Spinal cord (tissue), 10 donors: ENCODE measurements around the gene CRAMP1. TPM values are rescaled to one million over a fixed set of nuclear protein-coding genes. Genes with fewer than 3 reads are reported as not detected.
"Not testable (repeated sequence)": the region's sequence is repeated elsewhere in the genome, so short reads cannot be mapped to it uniquely, and the experiment has no call there.

Experiments used
- DNase-seq, 6 donors: peaks; one replicate each; pipeline versions ENCODE4 v3.0.0 to v3.0.0-alpha.2; 2013 to 2015; ENCODE audit warnings: low spot score in 6 of 6, low read depth in 4 of 6
- H3K27ac ChIP-seq: one replicate; pipeline ENCODE4 v1.5.1; 2013; ENCODE audit warnings: low read depth, low read length, control low read depth
- H3K27me3 ChIP-seq: one replicate; pipeline ENCODE4 v1.6.1; 2013; ENCODE audit warnings: low read length; ENCODE audit not compliant: control insufficient read depth, insufficient read depth
- H3K36me3 ChIP-seq: one replicate; pipeline ENCODE4 v1.6.1; 2013; ENCODE audit warnings: low read length; ENCODE audit not compliant: control insufficient read depth, insufficient read depth
- H3K4me1 ChIP-seq: one replicate; pipeline ENCODE4 v1.6.1; 2013; ENCODE audit warnings: low read length; ENCODE audit not compliant: control insufficient read depth, insufficient read depth
- H3K4me3 ChIP-seq: one replicate; pipeline ENCODE4 v1.5.1; 2013; ENCODE audit warnings: low read depth, low read length, control low read depth
- H3K9me3 ChIP-seq: one replicate; pipeline ENCODE4 v1.6.1; 2013; ENCODE audit warnings: low read length; ENCODE audit not compliant: control insufficient read depth, insufficient read depth
- WGBS: methylation state at CpG from one replicate; pipeline ENCODE4 v1.1.5; 2013; ENCODE audit warnings: missing lambda C conversion rate; ENCODE audit not compliant: insufficient coverage; 5-methylcytosine and 5-hydroxymethylcytosine counted together
- polyA plus RNA-seq, 2 donors: library from polyadenylated mRNA; unstranded; fragments of 120-200 nt; gene quantifications; one replicate each; pipeline ENCODE4 v1.2.1, GENCODE V29; 2013; ENCODE audit not compliant: insufficient read length in 2 of 2
- total RNA-seq, 2 donors: library from RNA; depleted of rRNA in 1 of 2; stranded (reverse); fragments of 120-200 nt in 1 of 2; fragments of >200 nt in 1 of 2; gene quantifications; one replicate each; pipeline versions ENCODE4 v1.2.3 to v1.2.4, GENCODE V29; 2013 to 2014
- donor health status: healthy.

Gene CRAMP1
- total and polyA plus RNA-seq, 4 donors = 7.9 to 24.4 (median 17.8) TPM

DNA sequence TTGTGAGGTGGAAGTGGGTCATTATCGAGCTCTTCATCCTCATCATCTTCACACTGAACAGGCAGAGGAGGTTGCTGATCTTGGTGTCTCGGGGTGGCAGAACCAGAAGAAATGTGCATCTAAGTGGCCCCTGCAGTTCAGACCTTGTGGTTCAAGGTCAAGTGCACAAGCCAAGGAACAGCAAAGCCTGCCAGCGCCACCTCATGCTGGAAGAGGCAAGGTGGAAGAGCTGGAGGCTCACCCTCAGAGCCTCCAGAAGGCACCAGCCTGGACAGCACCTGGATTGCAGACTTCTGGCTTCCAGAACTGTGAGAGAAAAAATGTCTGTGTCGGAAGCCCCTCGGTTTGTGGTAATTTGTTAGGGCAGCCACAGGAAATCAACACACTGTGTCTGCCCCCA is 32.9 kb upstream of the CRAMP1 start:
- Histone ChIP-seq H3K4me3 (no peak overlapping the region), H3K9me3 (no peaks in the 10 kb centered on the region), H3K36me3 (peaks cover 79% of the 10 kb centered on the region), H3K4me1 (no peaks in the 10 kb centered on the region), H3K27ac (no peak overlapping the region), H3K27me3 (no peaks in the 10 kb centered on the region)
- no peak for DNase-seq
- 90% methylated on average over 4 of the region's 5 CpGs for WGBS

DNA sequence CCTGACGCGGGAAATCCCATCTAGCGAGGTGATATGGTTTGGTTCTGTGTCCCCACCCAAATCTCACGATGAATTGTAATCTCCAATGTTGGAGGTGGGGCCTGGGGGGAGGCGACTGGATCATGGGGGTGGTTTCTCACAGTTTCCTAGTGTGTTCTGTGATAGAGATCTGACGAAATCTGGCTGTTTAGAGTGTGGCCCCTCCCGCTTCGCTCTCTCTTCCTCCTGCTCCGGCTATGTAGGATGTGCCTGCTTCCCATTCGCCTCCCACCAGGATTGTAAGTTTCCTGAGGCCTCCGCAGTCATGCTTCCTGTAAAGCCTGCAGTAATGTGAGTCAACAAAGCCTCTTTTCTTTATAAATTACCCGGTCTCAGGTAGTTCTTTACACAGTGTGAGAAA is 31.9 kb upstream of the CRAMP1 start:
- Histone ChIP-seq H3K27me3 (no peaks in the 10 kb centered on the region), H3K4me1 (no peaks in the 10 kb centered on the region), H3K36me3 (peaks cover 70% of the 10 kb centered on the region), H3K4me3 (no peak overlapping the region), H3K9me3 (no peaks in the 10 kb centered on the region), H3K27ac (no peak overlapping the region)
- 100% methylated on average over 4 of the region's 12 CpGs for WGBS
- DNase-seq = no peak

DNA sequence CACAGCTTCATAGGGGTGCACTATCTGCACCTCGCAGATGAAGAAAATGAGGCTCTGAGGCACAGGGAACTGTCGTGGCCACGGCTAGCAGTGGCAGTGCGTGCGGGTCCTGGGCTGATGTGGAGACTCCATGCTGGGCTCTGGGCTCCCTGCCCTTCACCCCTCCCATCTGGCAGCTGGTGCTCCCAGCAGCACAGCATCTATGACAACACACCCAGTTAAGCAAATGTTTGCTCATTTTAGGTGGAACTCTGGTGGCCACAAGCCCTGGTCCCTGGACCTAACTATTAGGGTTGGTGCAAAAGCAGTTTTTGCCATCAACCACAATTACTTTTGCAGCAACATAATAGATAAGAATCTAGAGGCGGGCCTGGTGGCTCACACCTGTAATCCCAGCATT is 31.2 kb upstream of the CRAMP1 start:
- no peak for DNase-seq
- Histone ChIP-seq H3K36me3 (peaks cover 67% of the 10 kb centered on the region), H3K27ac (no peak overlapping the region), H3K27me3 (no peaks in the 10 kb centered on the region), H3K4me1 (no peaks in the 10 kb centered on the region), H3K4me3 (no peak overlapping the region), H3K9me3 (no peaks in the 10 kb centered on the region)
- 83% methylated on average over 3 of the region's 6 CpGs for WGBS

DNA sequence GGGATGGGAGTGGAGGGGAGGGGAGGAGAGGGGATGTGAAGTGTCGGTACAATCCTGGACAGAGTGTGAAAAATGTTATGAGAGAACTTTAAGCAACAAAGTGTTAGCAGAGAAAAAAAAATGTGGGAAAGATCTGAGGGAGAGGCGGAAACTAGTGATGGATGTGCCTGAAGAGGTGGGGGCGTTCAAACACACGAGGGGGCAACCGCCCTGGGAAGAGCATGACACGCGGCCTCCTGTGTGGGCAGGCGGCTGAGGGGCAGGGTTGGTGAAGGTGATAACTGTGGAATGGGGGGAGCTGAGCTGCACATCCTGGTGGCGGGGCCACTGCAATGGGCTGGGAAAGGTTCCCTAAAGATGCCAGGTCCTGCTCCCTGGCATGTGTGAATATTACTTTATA is 30.4 kb upstream of the CRAMP1 start:
- Histone ChIP-seq H3K4me1 (no peaks in the 10 kb centered on the region), H3K27ac (no peak overlapping the region), H3K27me3 (no peaks in the 10 kb centered on the region), H3K36me3 (peaks cover 74% of the 10 kb centered on the region), H3K4me3 (no peak overlapping the region), H3K9me3 (no peaks in the 10 kb centered on the region)
- WGBS = 81% methylated on average over 9 of the region's 9 CpGs
- DNase-seq = no peak

DNA sequence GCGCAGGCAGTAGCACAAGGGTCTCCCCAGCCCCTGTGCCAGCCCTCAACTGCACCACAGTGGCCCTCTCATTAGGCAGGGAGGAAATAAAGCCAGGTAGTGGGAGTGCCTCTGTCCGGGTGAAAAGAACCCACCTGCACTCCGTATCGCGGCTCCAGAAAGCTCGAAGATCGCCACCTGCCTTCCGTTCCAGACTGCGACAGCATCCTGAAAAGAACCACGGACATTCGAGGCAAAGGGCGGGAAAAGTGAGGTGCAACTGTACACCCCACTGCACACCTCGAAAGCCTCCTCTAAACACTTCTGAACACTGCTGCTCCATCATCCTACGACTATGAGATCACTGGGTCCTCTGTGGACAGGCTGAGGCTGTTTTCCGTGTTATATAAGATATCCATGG is 29.0 kb upstream of the CRAMP1 start:
- H3K4me3 ChIP-seq = no peak overlapping the region
- H3K27me3 ChIP-seq = no peaks in the 10 kb centered on the region
- H3K4me1 ChIP-seq = no peaks in the 10 kb centered on the region
- H3K9me3 ChIP-seq = no peaks in the 10 kb centered on the region
- no peak overlapping the region for H3K27ac ChIP-seq
- 95% methylated on average over 11 of the region's 15 CpGs for WGBS
- no peak for DNase-seq
- H3K36me3 ChIP-seq = peaks cover 78% of the 10 kb centered on the region

- H3K27me3 ChIP-seq = no peaks in the 10 kb centered on the region
- no peaks in the 10 kb centered on the region for H3K4me1 ChIP-seq
- 23% methylated on average over 2 of the region's 8 CpGs for WGBS
- peak in 1 of 6 donors; percentile 13 for DNase-seq
- H3K9me3 ChIP-seq = no peaks in the 10 kb centered on the region
- H3K27ac ChIP-seq = no peak overlapping the region
- H3K36me3 ChIP-seq = peaks cover 78% of the 10 kb centered on the region
- no peak overlapping the region for H3K4me3 ChIP-seq
Measured at GRCh38 chr16:1584926-1585484, 27.2 kb upstream of the CRAMP1 start.

DNA sequence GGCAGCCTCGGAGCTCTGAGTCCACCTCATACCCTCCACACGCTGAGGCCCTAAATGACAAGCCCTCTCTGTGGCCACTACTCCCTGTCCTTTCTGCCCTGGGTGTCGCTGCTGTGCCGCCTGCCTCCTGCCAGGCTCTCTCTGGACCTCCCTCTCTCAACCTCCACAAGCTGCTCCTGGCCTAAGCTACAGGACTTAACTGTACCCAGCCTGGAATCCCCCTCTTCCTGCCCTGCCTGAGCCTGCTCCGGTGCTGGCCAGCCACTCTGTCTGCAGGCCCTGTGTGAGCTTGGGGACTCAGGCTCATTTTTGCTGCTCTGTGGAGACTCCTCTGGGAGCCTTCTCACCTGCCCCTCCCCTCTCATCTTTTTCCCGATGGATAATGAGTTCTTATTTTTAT is 21.8 kb upstream of the CRAMP1 start:
- WGBS = 95% methylated on average over 5 of the region's 6 CpGs
- Histone ChIP-seq H3K27me3 (no peaks in the 10 kb centered on the region), H3K4me1 (no peaks in the 10 kb centered on the region), H3K36me3 (peaks cover 87% of the 10 kb centered on the region), H3K9me3 (no peaks in the 10 kb centered on the region), H3K4me3 (no peak overlapping the region), H3K27ac (no peak overlapping the region)
- no peak for DNase-seq

- H3K36me3 ChIP-seq = peaks cover 85% of the 10 kb centered on the region
- 85% methylated on average over 23 of the region's 23 CpGs for WGBS
Measured at GRCh38 chr16:1590930-1591705, 21.0 kb upstream of the CRAMP1 start.

DNA sequence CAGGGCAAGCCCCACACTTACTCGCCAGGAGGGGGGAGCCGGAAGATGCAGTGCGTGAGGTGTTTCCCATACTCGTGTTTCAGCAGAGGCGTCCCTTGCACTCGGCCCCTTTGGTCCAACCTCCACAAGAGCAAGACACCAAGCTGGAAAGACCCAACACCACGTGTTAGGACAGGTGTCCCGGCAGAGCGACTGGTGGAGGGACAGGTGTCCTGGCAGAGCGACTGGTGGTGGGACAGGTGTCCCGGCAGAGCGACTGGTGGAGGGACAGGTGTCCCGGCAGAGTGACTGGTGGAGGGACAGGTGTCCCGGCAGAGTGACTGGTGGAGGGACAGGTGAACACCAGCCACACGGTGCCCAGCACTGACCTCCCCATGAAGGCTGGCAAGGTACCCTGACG is 19.7 kb upstream of the CRAMP1 start:
- Histone ChIP-seq H3K27me3 (no peaks in the 10 kb centered on the region), H3K36me3 (peaks cover 78% of the 10 kb centered on the region), H3K27ac (no peak overlapping the region), H3K4me1 (no peaks in the 10 kb centered on the region), H3K9me3 (no peaks in the 10 kb centered on the region), H3K4me3 (no peak overlapping the region)
- no peak for DNase-seq
- WGBS = 92% methylated on average over 16 of the region's 16 CpGs

More at GRCh38 chr16:1590930-1591705, 21.0 kb upstream of the CRAMP1 start:
- Histone ChIP-seq H3K27ac (no peak overlapping the region), H3K9me3 (no peaks in the 10 kb centered on the region), H3K4me1 (no peaks in the 10 kb centered on the region), H3K4me3 (no peak overlapping the region), H3K27me3 (no peaks in the 10 kb centered on the region)
- DNase-seq = no peak

DNA sequence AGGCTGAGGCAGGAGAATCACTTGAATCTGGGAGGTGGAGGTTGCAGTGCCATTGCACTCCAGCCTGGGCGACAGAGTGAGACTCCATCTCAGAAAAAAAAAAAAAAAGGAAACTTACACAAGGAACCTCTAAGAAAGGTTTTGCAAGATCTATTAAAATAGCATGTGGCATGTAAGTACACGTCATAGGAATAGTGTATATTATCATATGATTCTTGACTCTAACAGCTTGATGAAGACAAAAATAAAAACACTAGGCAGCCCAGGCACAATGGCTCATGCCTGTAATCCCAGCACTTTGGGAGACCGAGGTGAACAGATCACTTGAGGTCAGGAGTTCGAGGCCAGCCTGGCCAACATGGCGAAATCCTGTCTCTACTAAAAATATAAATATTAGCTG is 16.6 kb upstream of the CRAMP1 start:
- peaks cover 59% of the 10 kb centered on the region for H3K36me3 ChIP-seq
- not testable (repeated sequence) for H3K9me3 ChIP-seq, H3K4me1 ChIP-seq, H3K4me3 ChIP-seq, DNase-seq, H3K27me3 ChIP-seq, H3K27ac ChIP-seq
- no CpG with 5 or more reads among the region's 5 CpGs for WGBS
